Measurements from ENCODE around the gene ACAA1.

Gene ACAA1

GRCh38 chr3:38122712-38123290, 14.1 kb downstream of the ACAA1 start:
- Histone ChIP-seq H3K4me3 (ENCODE audit: severe bottlenecking) (no peak overlapping the region), H3K9me3 (ENCODE audit: severe bottlenecking) (no peaks in the 10 kb centered on the region), H3K27ac (ENCODE audit: poor library complexity, severe bottlenecking) (no peak overlapping the region), H3K4me1 (ENCODE audit: insufficient read depth, poor library complexity, severe bottlenecking) (no peaks in the 10 kb centered on the region), H3K27me3 (ENCODE audit: insufficient read depth, poor library complexity, severe bottlenecking) (no peaks in the 10 kb centered on the region), H3K36me3 (ENCODE audit: low read depth) (peaks cover 48% of the 10 kb centered on the region)
- ATAC-seq (ENCODE audit: low read depth): no peak
- DNase-seq (ENCODE audit: low spot score): peak; percentile 43
- TF ChIP-seq CTCF (IDR thresholded peaks at IDR 0.05; ENCODE audit: poor library complexity, severe bottlenecking): no peak

- Histone ChIP-seq H3K9me3 (ENCODE audit: severe bottlenecking) (no peaks in the 10 kb centered on the region), H3K27ac (ENCODE audit: poor library complexity, severe bottlenecking) (no peak overlapping the region), H3K4me1 (ENCODE audit: insufficient read depth, poor library complexity, severe bottlenecking) (no peaks in the 10 kb centered on the region), H3K27me3 (ENCODE audit: insufficient read depth, poor library complexity, severe bottlenecking) (no peaks in the 10 kb centered on the region), H3K4me3 (ENCODE audit: severe bottlenecking) (no peak overlapping the region), H3K36me3 (ENCODE audit: low read depth) (peaks cover 40% of the 10 kb centered on the region)
- no peak for ATAC-seq (ENCODE audit: low read depth)
- no peak for TF ChIP-seq CTCF (IDR thresholded peaks at IDR 0.05; ENCODE audit: poor library complexity, severe bottlenecking)
- DNase-seq (ENCODE audit: low spot score): peak; percentile 49
Observed at GRCh38 chr3:38121832-38122461, 15.0 kb downstream of the ACAA1 start.

GRCh38 chr3:38121451-38121831, 15.5 kb downstream of the ACAA1 start:
- H3K9me3 ChIP-seq (ENCODE audit: severe bottlenecking): no peaks in the 10 kb centered on the region
- no peak overlapping the region for H3K4me3 ChIP-seq (ENCODE audit: severe bottlenecking)
- H3K36me3 ChIP-seq (ENCODE audit: low read depth): peaks cover 36% of the 10 kb centered on the region
- DNase-seq (ENCODE audit: low spot score) (peak; percentile 47), ATAC-seq (ENCODE audit: low read depth) (no peak)
- TF ChIP-seq CTCF (IDR thresholded peaks at IDR 0.05; ENCODE audit: poor library complexity, severe bottlenecking): no peak
- no peaks in the 10 kb centered on the region for H3K27me3 ChIP-seq (ENCODE audit: insufficient read depth, poor library complexity, severe bottlenecking)
- H3K4me1 ChIP-seq (ENCODE audit: insufficient read depth, poor library complexity, severe bottlenecking): no peaks in the 10 kb centered on the region
- H3K27ac ChIP-seq (ENCODE audit: poor library complexity, severe bottlenecking): no peak overlapping the region

GRCh38 chr3:38120693-38121450, 16.1 kb downstream of the ACAA1 start:
- no peak for TF ChIP-seq CTCF (IDR thresholded peaks at IDR 0.05; ENCODE audit: poor library complexity, severe bottlenecking)
- ATAC-seq (ENCODE audit: low read depth) (no peak), DNase-seq (ENCODE audit: low spot score) (peak; percentile 30)
- H3K36me3 ChIP-seq (ENCODE audit: low read depth): peaks cover 36% of the 10 kb centered on the region
- H3K27ac ChIP-seq (ENCODE audit: poor library complexity, severe bottlenecking): no peak overlapping the region
- no peak overlapping the region for H3K4me3 ChIP-seq (ENCODE audit: severe bottlenecking)
- no peaks in the 10 kb centered on the region for H3K27me3 ChIP-seq (ENCODE audit: insufficient read depth, poor library complexity, severe bottlenecking)
- H3K4me1 ChIP-seq (ENCODE audit: insufficient read depth, poor library complexity, severe bottlenecking): no peaks in the 10 kb centered on the region
- H3K9me3 ChIP-seq (ENCODE audit: severe bottlenecking): no peaks in the 10 kb centered on the region
